ENCODE measurements around the gene SHCBP1L. TPM values are rescaled to one million over a fixed set of nuclear protein-coding genes. Genes with fewer than 3 reads are reported as not detected.

SHCBP1L gene
- total RNA-seq, 1 experiment from 2014 or later, result not detected

GRCh38 chr1:183000167-183000962, 47.4 kb upstream of the SHCBP1L start:
- no TSS peak for BruUV-seq (replicated peaks)
- Histone ChIP-seq H3K27ac (ENCODE audit: low read length) (no peak overlapping the region), H3K4me1 (ENCODE audit: control insufficient read depth, insufficient read depth, low read length) (no peaks in the 10 kb centered on the region), H3K4me3 (ENCODE audit: low read depth in 2 of 2, low read length in 2 of 2) (no peak overlapping the region), H3K9me3 (ENCODE audit: control insufficient read depth, insufficient read depth, low read depth, low read length) (no peaks in the 10 kb centered on the region), H3K27me3 (ENCODE audit: control insufficient read depth, insufficient read depth, low read length) (no peaks in the 10 kb centered on the region), H3K36me3 (ENCODE audit: control insufficient read depth, insufficient read depth, low read length) (no peaks in the 10 kb centered on the region)
- in situ Hi-C loops (cut with HindIII; ENCODE audit: low pct_unique_long_range_greater_than_20kb, low sequenced_read_pairs) (no loop called here), intact Hi-C loops (cut with micrococcal nuclease; ENCODE audit: unreplicated experiment) (no loop called here)
- DNase-seq (ENCODE audit: low read depth, low spot score) (no peak), ATAC-seq (no peak)
- ChIA-PET POLR2A (no interaction called here), CTCF (no interaction called here)
- TF ChIP-seq CTCF (IDR thresholded peaks at IDR 0.05) (no peak), SIN3A (IDR thresholded peaks at IDR 0.05; ENCODE audit: borderline replicate concordance, insufficient read depth, low read depth, low read length) (no peak), POLR2AphosphoS5 (IDR thresholded peaks at IDR 0.05; ENCODE audit: low read depth, low read length) (no peak), TCF7L2 (IDR thresholded peaks at IDR 0.05; ENCODE audit: low read depth, low read length) (no peak)
- TF ChIP-seq, protein P1, sequence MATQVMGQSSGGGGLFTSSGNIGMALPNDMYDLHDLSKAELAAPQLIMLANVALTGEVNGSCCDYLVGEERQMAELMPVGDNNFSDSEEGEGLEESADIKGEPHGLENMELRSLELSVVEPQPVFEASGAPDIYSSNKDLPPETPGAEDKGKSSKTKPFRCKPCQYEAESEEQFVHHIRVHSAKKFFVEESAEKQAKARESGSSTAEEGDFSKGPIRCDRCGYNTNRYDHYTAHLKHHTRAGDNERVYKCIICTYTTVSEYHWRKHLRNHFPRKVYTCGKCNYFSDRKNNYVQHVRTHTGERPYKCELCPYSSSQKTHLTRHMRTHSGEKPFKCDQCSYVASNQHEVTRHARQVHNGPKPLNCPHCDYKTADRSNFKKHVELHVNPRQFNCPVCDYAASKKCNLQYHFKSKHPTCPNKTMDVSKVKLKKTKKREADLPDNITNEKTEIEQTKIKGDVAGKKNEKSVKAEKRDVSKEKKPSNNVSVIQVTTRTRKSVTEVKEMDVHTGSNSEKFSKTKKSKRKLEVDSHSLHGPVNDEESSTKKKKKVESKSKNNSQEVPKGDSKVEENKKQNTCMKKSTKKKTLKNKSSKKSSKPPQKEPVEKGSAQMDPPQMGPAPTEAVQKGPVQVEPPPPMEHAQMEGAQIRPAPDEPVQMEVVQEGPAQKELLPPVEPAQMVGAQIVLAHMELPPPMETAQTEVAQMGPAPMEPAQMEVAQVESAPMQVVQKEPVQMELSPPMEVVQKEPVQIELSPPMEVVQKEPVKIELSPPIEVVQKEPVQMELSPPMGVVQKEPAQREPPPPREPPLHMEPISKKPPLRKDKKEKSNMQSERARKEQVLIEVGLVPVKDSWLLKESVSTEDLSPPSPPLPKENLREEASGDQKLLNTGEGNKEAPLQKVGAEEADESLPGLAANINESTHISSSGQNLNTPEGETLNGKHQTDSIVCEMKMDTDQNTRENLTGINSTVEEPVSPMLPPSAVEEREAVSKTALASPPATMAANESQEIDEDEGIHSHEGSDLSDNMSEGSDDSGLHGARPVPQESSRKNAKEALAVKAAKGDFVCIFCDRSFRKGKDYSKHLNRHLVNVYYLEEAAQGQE (IDR thresholded peaks at IDR 0.05; ENCODE audit: insufficient read depth in 1 of 2, low read depth in 2 of 2, low read length in 1 of 2), result no peak

GRCh38 chr1:182998482-182998881, 45.5 kb upstream of the SHCBP1L start:
- no peaks in the 10 kb centered on the region for H3K4me1 ChIP-seq (ENCODE audit: control insufficient read depth, insufficient read depth, low read length)
- ChIA-PET CTCF (no interaction called here), POLR2A (no interaction called here)
- H3K36me3 ChIP-seq (ENCODE audit: control insufficient read depth, insufficient read depth, low read length), result no peaks in the 10 kb centered on the region
- in situ Hi-C loops (cut with HindIII; ENCODE audit: low pct_unique_long_range_greater_than_20kb, low sequenced_read_pairs), result no loop called here
- H3K27me3 ChIP-seq (ENCODE audit: control insufficient read depth, insufficient read depth, low read length), result no peaks in the 10 kb centered on the region
- no peaks in the 10 kb centered on the region for H3K9me3 ChIP-seq (ENCODE audit: control insufficient read depth, insufficient read depth, low read depth, low read length)
- TF ChIP-seq, protein P1 (IDR thresholded peaks at IDR 0.05; ENCODE audit: insufficient read depth in 1 of 2, low read depth in 2 of 2, low read length in 1 of 2), result no peak
- TF ChIP-seq TCF7L2 (IDR thresholded peaks at IDR 0.05; ENCODE audit: low read depth, low read length), result no peak
- no peak for TF ChIP-seq POLR2AphosphoS5 (IDR thresholded peaks at IDR 0.05; ENCODE audit: low read depth, low read length)
- no peak overlapping the region for H3K4me3 ChIP-seq (ENCODE audit: low read depth in 2 of 2, low read length in 2 of 2)
- no TSS peak for BruUV-seq (replicated peaks)
- intact Hi-C loops (cut with micrococcal nuclease; ENCODE audit: unreplicated experiment), result no loop called here
- ATAC-seq (no peak), DNase-seq (ENCODE audit: low read depth, low spot score) (no peak)
- no peak overlapping the region for H3K27ac ChIP-seq (ENCODE audit: low read length)
